A549 (cell line): ENCODE data around the gene DPYSL4. TPM values are rescaled to one million over a fixed set of nuclear protein-coding genes. Genes with fewer than 3 reads are reported as not detected.

Experiments used
- ATAC-seq, 2 experiments: fragments of 200-7000 bp in 1 of 2; fragments of >200 bp in 1 of 2; cut with Nextera tagmentation in 1 of 2; cut with Tn5 transposase in 1 of 2; 3 replicates each; pipeline versions ENCODE4 v1.8.0 to v1.9.1; 2018 to 2020; ENCODE audit warnings: mild to moderate bottlenecking in 1 of 2, moderate library complexity in 1 of 2
- CTCF ChIA-PET: fragments of 300-600 bp; sonication (Branson Sonifier 250); formaldehyde crosslinking; extraction: SDS; loops from one replicate; lab custom pipeline; 2021; ENCODE audit warnings: antibody characterized with exemption, inconsistent platforms; lab: Yijun Ruan, JAX
- POLR2A ChIA-PET: fragments of 350-600 bp; formaldehyde crosslinking; extraction: SDS; loops from one replicate; lab custom pipeline; 2021; ENCODE audit warnings: antibody characterized with exemption, inconsistent platforms; lab: Yijun Ruan, JAX
- DNase-seq, 2 experiments: peaks; one replicate each; pipeline versions ENCODE4 v3.0.0 to v3.0.0-alpha.2; 2011 to 2016; ENCODE audit warnings: low read depth in 1 of 2, low spot score in 1 of 2
- FAIRE-seq: peaks from 2 replicates; lab custom pipeline; 2011; peaks lifted over from hg19 to GRCh38; lab: Jason Lieb, UNC
- H3K27ac ChIP-seq, 2 experiments: fragments of >200 bp; sonication (Bioruptor Twin); formaldehyde crosslinking; 3 replicates each; pipeline ENCODE4 v1.5.1; 2016 to 2017
- H3K4me1 ChIP-seq: fragments of >200 bp; sonication (Bioruptor Twin); formaldehyde crosslinking; 3 replicates; pipeline ENCODE4 v1.6.1; 2016
- H3K4me2 ChIP-seq: fragments of >200 bp; sonication (Bioruptor Twin); formaldehyde crosslinking; 3 replicates; pipeline ENCODE4 v1.6.1; 2016
- H3K4me3 ChIP-seq: fragments of >200 bp; sonication (Bioruptor Twin); formaldehyde crosslinking; 3 replicates; pipeline ENCODE4 v1.5.1; 2016
- H3K9me3 ChIP-seq: fragments of >200 bp; sonication (Bioruptor Twin); formaldehyde crosslinking; 3 replicates; pipeline ENCODE4 v1.6.1; 2016
- ATOH8 ChIP-seq: fragments of 250-450 bp; sonication (Bioruptor Pico); IDR thresholded peaks from 2 replicates; pipeline ENCODE4 v1.5.0; 2020; ENCODE audit warnings: low read depth, mild to moderate bottlenecking, moderate library complexity
- BCL3 ChIP-seq: fragments of >200 bp; sonication (Bioruptor Twin); formaldehyde crosslinking; IDR thresholded peaks from 3 replicates; pipeline ENCODE4 v1.6.1; 2016
- BHLHE40 ChIP-seq: IDR thresholded peaks from 2 replicates; pipeline ENCODE4 v1.6.1; 2012; ENCODE audit warnings: low read depth, low read length, inconsistent platforms
- CBX2 ChIP-seq: fragments of 200-600 bp; sonication (generic); IDR thresholded peaks from 2 replicates; pipeline ENCODE4 v1.6.1; 2016; ENCODE audit warnings: low read depth, mild to moderate bottlenecking, borderline replicate concordance
- CBX8 ChIP-seq: fragments of 200-600 bp; sonication (generic); IDR thresholded peaks from 2 replicates; pipeline ENCODE4 v1.6.1; 2016
- CEBPB ChIP-seq, 2 experiments: fragments of >200 bp in 1 of 2; sonication (Bioruptor Twin) in 1 of 2; formaldehyde crosslinking in 1 of 2; IDR thresholded peaks; 2 replicates each; pipeline ENCODE4 v1.6.1; 2012 to 2016
- E2F6 ChIP-seq: IDR thresholded peaks from 2 replicates; pipeline ENCODE4 v1.6.1; 2012; ENCODE audit warnings: low read depth, borderline replicate concordance
- EHF ChIP-seq: fragments of 250-450 bp; sonication (Bioruptor Pico); IDR thresholded peaks from 2 replicates; pipeline ENCODE4 v1.5.0; 2020; ENCODE audit warnings: mild to moderate bottlenecking
- EP300 ChIP-seq, 2 experiments: fragments of >200 bp; sonication (Bioruptor Twin); formaldehyde crosslinking; IDR thresholded peaks; 2 replicates in 1 of 2; 3 replicates in 1 of 2; pipeline ENCODE4 v1.6.1; 2016 to 2017
- FOXS1 ChIP-seq: fragments of 250-450 bp; sonication (Bioruptor Pico); IDR thresholded peaks from 2 replicates; pipeline ENCODE4 v1.5.0; 2020; ENCODE audit warnings: mild to moderate bottlenecking, moderate library complexity
- HOXB13 ChIP-seq: fragments of 250-450 bp; sonication (Bioruptor Pico); IDR thresholded peaks from 2 replicates; pipeline ENCODE4 v1.5.0; 2020; ENCODE audit warnings: low read depth, mild to moderate bottlenecking, moderate library complexity
- JUNB ChIP-seq: fragments of >200 bp; sonication (Bioruptor Twin); formaldehyde crosslinking; IDR thresholded peaks from 2 replicates; pipeline ENCODE4 v1.6.1; 2016
- MYC ChIP-seq: IDR thresholded peaks from 2 replicates; pipeline ENCODE4 v1.6.1; 2012; ENCODE audit warnings: mild to moderate bottlenecking, inconsistent platforms, low read length, improper control_type of control experiment, borderline replicate concordance
- NFE2L2 ChIP-seq: fragments of 150-350 bp; conservative IDR thresholded peaks from 2 replicates; pipeline ENCODE4 v1.6.1; 2014; ENCODE audit warnings: low read length
- NPAS2 ChIP-seq: fragments of 250-450 bp; sonication (Bioruptor Pico); IDR thresholded peaks from 2 replicates; pipeline ENCODE4 v1.8.0; 2022; ENCODE audit warnings: mild to moderate bottlenecking, moderate library complexity, borderline replicate concordance
- PHF8 ChIP-seq: fragments of 200-600 bp; sonication (generic); IDR thresholded peaks from 2 replicates; pipeline ENCODE4 v1.6.1; 2016; ENCODE audit warnings: low read depth, mild to moderate bottlenecking, antibody characterized with exemption, moderate library complexity, borderline replicate concordance
- RAD21 ChIP-seq, 2 experiments: fragments of >200 bp in 1 of 2; sonication (Bioruptor Twin) in 1 of 2; formaldehyde crosslinking in 1 of 2; IDR thresholded peaks in 1 of 2; conservative IDR thresholded peaks in 1 of 2; 2 replicates in 1 of 2; 3 replicates in 1 of 2; pipeline ENCODE4 v1.6.1; 2012 to 2018; ENCODE audit warnings: inconsistent platforms in 1 of 2
- REST ChIP-seq: fragments of 200-600 bp; sonication (generic); IDR thresholded peaks from 2 replicates; pipeline ENCODE4 v1.6.1; 2016; ENCODE audit warnings: antibody characterized with exemption, mild to moderate bottlenecking, moderate library complexity
- SMC3 ChIP-seq: fragments of >200 bp; sonication (Bioruptor Twin); formaldehyde crosslinking; IDR thresholded peaks from 3 replicates; pipeline ENCODE4 v1.6.1; 2018; ENCODE audit warnings: inconsistent platforms
- SREBF2 ChIP-seq: fragments of 450-650 bp; IDR thresholded peaks from 2 replicates; pipeline ENCODE4 v1.6.1; 2014; ENCODE audit warnings: mild to moderate bottlenecking, moderate library complexity
- TFCP2L1 ChIP-seq: fragments of 250-450 bp; sonication (Bioruptor Pico); IDR thresholded peaks from 2 replicates; pipeline ENCODE4 v1.5.0; 2021; ENCODE audit warnings: mild to moderate bottlenecking
- TP53 ChIP-seq: fragments of 250-450 bp; sonication (Bioruptor Pico); IDR thresholded peaks from 2 replicates; pipeline ENCODE4 v1.5.0; 2021; ENCODE audit warnings: mild to moderate bottlenecking, moderate library complexity
- WGBS: methylation state at CpG from one replicate; pipeline ENCODE4 v1.1.6; 2017; ENCODE audit errors: missing lambda C conversion rate; 5-methylcytosine and 5-hydroxymethylcytosine counted together
- polyA plus RNA-seq, 4 experiments: library from polyadenylated mRNA; depleted of rRNA in 3 of 4; stranded (reverse); fragments of >200 nt; fragmentation: RNase III in 1 of 4; extraction: RNeasy Plus Mini Kit Qiagen cat#74134 plus additional on column Dnase treatment in 1 of 4; gene quantifications; 2 replicates in 3 of 4; 3 replicates in 1 of 4; pipeline ENCODE4 v1.2.3, GENCODE V29; 2011 to 2017

DPYSL4 gene
- polyA plus RNA-seq, 2 of the 4 experiments (the other 2 are of a cell fraction), result 2.9 to 14.1 TPM

GRCh38 chr10:132183046-132183445, 3.7 kb upstream of the DPYSL4 start:
- DNase-seq (no peak), FAIRE-seq (no peak)

GRCh38 chr10:132184816-132185593, 1.7 kb upstream of the DPYSL4 start:
- H3K4me2 ChIP-seq, result no peak overlapping the region
- CTCF ChIA-PET, result interaction anchor here (1.0 to 1.2 kb wide), 2 partner anchors 9 to 38 kb away, joined by 3 read pairs; no protein-coding TSS in a partner anchor
- FAIRE-seq, result no peak

More at GRCh38 chr10:132183046-132183445, 3.7 kb upstream of the DPYSL4 start:
- ChIA-PET CTCF (interaction anchor here (2.3 kb wide), 1 partner anchor 41 kb away, joined by 6 read pairs; no protein-coding TSS in a partner anchor), POLR2A (no interaction called here)
- peak overlapping the region; percentile 39; the same call in 2 of the 3 replicates for H3K4me2 ChIP-seq
- H3K4me1 ChIP-seq, result peaks cover 37% of the 10 kb centered on the region
- no peak for ATAC-seq
- TF ChIP-seq EP300 (IDR thresholded peaks at IDR 0.05), result no peak
- 0 out of 4 replicates have a peak, but pooled peaks of 1 of the 2 experiments have one; percentile 46 for TF ChIP-seq CEBPB (IDR thresholded peaks at IDR 0.05)
- no peak overlapping the region for H3K4me3 ChIP-seq
- H3K9me3 ChIP-seq, result no peaks in the 10 kb centered on the region
- H3K27ac ChIP-seq, result no peak overlapping the region
- 54% methylated on average over 8 of the region's 8 CpGs for WGBS

More at GRCh38 chr10:132184816-132185593, 1.7 kb upstream of the DPYSL4 start:
- ATAC-seq (no peak), DNase-seq (no peak)
- H3K27ac ChIP-seq, result no peak overlapping the region
- H3K9me3 ChIP-seq, result no peaks in the 10 kb centered on the region
- WGBS, result 88% methylated on average over 33 of the region's 35 CpGs
- H3K4me1 ChIP-seq, result peaks cover 24% of the 10 kb centered on the region
- POLR2A ChIA-PET, result no interaction called here
- H3K4me3 ChIP-seq, result no peak overlapping the region
- no peak for TF ChIP-seq JUNB
- no peak for TF ChIP-seq NPAS2 (CRISPR knock-in tag)
- no peak for TF ChIP-seq PHF8
- no peak for TF ChIP-seq MYC
- TF ChIP-seq HOXB13, result no peak
- no peak for TF ChIP-seq ATOH8 (CRISPR knock-in tag)
- TF ChIP-seq CBX8, result no peak
- TF ChIP-seq BHLHE40, result no peak
- no peak for TF ChIP-seq NFE2L2
- TF ChIP-seq REST, result no peak
- TF ChIP-seq RAD21 (conservative IDR thresholded peaks at IDR 0.05 in 1 of 2, IDR thresholded peaks at IDR 0.05 in 1 of 2), result no peak
- no peak for TF ChIP-seq SREBF2
- no peak for TF ChIP-seq E2F6
- TF ChIP-seq TFCP2L1, result no peak
- TF ChIP-seq FOXS1 (CRISPR knock-in tag), result no peak
- no peak for TF ChIP-seq TP53 (CRISPR knock-in tag)
- no peak for TF ChIP-seq CBX2
- no peak for TF ChIP-seq BCL3
- TF ChIP-seq EHF (CRISPR knock-in tag), result no peak
- no peak for TF ChIP-seq SMC3
